CD4-positive, alpha-beta T cell treated with Interleukin-21 for 1 hour (primary cell): ENCODE measurements around the gene MAPK8IP2.
"Not testable (repeated sequence)": the region's sequence is repeated elsewhere in the genome, so short reads cannot be mapped to it uniquely, and the experiment has no call there.

ENCODE experiments used
- DNase-seq: peaks from one replicate; pipeline ENCODE4 v3.0.0-alpha.2; 2020

Gene MAPK8IP2

DNA sequence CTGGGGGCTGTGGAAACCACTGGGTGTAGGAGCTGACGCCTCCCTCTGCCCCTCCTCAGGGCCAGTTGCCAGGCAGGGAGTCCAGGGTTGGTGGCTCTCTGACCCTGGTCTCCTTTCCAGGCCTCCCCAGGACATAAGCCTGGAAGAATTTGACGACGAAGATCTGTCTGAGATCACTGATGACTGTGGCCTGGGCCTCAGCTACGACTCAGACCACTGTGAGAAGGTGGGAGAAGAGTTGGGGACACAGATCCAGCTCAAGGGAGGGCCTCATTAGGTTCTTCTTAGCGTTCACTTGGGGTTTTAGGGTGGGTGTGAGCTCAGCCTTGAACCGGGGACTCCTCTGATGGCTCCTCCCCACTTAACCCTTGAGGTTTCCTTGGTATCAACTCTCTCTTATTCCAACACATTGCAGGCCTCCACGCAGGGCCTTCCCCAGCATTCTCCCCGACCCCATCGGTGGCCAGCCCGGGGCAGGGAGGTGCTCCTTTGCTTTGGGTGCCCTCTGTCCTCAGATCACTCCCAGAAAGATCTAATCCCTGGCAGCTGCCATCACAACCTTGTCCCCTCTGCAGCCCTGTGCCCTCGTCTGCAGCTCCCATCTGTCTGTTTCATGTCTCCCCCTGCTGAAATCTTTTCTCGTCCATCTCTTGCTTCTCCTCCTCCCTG lies 1.2 kb downstream of the MAPK8IP2 start:
- no peak for DNase-seq

DNA sequence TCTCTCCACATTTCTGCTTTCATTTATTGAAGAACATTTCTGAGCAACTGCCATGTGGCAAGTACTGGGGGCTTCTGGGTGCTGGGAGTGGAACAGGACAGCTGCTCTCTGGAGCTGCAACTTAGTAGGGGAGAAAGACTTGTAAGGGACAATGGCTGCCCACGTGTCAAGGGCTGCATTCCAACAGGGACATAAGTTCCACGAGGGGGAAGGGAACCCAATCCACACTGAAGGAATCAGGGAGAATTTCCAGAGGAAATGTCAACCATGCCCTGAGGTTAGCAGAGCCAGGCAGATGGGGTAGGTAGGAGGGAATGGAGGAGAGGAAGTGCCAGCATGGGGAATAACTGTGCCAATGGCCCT lies 1.7 kb downstream of the MAPK8IP2 start:
- no peak for DNase-seq

DNA sequence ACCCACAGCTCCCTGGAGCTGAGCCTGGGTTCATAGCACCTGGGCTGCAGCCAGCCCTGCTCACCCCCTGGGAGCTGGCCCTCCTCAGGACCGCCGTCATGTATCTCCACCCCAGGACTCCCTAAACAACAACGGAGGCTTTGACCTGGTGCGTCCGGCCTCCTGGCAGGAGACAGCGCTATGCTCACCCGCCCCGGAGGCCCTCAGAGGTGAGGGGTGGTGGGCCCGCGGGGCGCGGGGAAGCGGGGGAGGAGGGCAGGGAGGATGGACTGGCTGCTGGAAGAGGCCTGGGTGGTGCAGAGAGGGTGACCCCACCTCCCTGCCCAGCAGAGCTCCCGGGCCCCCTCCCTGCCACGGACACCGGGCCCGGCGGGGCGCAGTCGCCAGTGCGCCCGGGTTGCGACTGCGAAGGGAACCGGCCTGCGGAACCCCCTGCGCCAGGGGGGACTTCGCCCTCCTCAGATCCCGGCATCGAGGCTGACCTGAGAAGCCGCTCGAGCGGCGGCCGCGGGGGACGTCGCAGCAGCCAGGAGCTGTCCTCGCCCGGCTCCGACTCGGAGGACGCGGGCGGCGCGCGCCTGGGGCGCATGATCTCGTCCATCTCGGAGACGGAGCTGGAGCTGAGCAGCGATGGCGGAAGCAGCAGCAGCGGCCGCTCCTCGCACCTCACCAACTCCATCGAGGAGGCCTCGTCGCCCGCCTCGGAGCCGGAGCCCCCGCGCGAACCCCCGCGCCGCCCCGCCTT lies 3.1 kb downstream of the MAPK8IP2 start:
- DNase-seq: no peak

DNA sequence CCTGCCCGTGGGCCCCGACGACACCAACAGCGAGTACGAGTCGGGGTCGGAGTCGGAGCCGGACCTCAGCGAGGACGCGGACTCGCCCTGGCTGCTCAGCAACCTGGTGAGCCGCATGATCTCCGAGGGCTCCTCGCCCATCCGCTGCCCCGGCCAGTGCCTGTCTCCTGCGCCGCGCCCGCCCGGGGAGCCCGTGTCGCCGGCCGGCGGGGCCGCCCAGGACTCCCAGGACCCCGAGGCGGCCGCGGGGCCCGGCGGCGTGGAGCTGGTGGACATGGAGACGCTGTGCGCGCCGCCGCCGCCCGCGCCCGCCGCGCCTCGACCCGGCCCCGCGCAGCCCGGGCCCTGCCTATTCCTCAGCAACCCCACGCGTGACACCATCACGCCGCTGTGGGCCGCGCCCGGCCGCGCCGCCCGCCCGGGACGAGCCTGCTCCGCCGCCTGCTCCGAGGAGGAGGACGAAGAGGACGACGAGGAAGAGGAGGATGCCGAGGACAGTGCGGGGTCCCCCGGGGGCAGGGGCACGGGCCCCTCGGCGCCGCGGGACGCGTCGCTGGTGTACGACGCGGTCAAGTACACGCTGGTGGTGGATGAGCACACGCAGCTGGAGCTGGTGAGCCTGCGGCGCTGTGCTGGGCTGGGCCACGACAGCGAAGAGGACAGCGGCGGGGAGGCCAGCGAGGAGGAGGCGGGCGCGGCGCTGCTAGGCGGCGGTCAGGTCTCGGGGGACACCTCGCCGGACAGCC lies 3.8 kb downstream of the MAPK8IP2 start:
- no peak for DNase-seq

DNA sequence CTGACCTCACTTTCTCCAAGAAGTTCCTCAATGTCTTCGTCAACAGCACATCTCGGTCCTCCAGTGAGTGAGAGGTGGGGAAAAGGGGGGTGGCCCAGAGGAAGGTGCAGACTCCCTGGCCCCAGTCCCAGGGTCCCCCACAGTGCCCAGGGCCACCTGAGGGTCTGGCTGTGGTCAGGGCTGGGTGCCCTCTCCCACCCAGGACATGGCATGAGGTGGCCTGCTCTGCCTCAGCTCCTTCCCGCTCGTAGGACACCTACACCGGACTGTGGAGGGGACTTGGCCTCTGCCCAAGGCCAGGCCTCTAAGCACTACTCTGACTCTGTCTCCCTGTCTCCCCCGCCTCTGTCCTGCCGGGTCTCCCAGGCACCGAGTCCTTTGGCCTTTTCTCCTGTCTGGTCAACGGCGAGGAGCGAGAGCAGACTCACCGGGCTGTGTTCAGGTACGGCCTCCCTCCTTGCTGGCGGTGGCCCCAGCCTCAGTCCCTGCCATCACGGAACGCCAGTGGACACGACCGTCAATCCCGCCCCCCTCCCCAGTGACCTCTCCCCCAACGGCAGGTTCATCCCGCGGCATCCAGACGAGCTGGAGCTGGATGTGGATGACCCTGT lies 4.5 kb downstream of the MAPK8IP2 start:
- DNase-seq: no peak

DNA sequence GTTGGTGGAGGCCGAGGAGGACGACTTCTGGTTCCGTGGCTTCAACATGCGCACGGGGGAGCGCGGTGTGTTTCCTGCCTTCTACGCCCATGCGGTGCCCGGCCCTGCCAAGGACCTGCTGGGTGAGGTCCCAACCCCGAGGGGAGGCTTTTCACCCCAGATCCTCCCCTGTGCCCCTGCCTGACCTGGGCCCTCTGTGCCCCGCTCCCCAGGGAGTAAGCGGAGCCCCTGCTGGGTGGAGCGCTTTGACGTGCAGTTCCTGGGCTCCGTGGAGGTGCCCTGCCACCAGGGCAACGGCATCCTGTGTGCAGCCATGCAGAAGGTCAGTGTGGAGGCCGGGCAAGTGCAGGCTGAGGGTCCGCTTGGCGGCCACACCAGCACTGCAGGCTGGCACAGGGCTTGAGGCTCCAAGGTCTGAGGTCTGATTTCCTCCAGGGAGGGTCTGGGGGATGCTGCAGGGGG lies 5.1 kb downstream of the MAPK8IP2 start:
- no peak for DNase-seq

DNA sequence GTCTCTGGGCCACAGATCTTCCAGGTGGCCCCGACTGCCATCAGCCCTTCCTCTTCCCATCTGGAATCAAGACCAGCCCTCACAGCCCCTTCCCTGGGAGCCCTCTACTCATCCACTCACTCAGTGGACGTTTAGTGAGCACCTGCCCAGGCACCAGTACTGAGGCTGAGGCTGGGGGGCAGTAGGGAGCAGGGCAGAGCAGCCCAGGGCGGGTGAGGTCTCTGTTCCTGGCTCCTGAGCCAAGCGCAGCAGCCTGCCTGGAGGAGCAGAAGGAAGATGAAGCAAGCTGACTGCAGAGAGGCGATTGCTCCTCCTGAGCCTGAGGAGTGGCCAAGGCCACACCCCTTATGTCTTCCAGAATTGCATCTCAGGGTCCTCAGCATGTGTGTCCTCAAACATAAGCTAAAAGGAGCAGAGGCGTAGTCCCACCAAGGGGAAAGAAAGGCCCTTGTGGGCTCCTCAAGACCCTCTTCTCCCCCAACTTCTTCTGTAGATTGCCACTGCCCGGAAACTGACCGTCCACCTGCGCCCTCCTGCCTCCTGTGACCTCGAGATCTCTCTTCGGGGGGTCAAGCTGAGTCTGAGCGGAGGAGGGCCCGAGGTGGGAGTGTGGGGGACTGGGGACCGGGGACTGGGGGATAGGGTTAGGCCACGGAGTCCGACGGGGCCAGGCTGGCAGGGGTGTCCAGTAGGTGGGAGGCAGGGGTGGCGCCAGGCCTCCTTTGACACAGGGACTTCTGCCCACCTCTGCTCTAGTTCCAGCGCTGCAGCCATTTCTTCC lies 5.8 kb downstream of the MAPK8IP2 start:
- no peak for DNase-seq

DNA sequence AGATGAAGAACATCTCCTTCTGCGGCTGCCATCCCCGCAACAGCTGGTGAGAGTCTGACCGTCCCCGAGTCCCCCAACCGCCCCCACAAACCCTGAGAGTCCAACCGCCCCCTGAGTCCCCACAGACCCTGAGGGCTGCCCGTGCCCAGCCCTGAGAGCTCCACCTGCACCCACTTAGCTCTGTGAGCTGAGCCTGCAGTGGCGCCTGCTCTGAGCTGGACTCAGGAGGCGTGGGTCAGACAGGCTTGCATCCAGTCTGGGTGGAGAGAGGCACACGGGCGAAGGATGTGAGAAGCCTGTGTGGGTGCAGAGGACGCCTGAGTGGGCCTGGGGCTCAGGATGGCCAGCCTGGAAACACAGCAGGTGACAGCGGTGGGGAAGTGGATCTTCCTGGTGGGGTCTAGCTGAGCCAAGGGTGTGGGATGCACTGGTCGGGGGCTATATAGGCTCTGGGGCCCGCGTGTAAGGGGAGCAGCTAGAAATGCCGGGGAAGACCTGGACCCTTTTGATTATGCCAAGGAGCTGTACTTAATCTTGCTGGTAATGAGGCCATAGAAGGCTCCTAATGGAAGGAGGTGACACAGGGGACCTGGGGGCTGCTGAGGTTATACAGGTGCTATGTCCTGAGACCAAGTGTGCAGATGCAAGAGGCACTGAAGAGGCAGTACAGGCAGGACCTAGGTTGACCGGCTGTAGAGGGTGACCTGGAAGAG lies 6.5 kb downstream of the MAPK8IP2 start:
- no peak for DNase-seq

DNA sequence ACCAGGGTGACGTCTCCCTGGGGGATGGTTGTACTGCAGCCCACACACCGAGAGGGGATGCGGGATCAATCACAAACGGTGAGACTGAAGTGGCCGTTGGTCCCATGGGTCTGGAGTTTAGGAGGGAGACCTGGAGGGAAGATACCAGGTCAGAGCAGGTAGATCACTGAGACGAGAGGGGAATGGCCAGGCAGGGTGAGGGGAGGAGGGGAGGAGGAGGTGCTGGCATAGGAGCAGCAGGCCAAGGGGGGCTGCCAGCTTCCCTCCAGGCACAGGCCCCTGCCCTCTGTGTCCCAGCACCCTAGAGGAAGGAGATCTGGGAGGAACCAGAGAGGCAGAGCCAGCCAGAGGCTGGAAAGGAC lies 7.0 kb downstream of the MAPK8IP2 start:
- DNase-seq: no peak

DNA sequence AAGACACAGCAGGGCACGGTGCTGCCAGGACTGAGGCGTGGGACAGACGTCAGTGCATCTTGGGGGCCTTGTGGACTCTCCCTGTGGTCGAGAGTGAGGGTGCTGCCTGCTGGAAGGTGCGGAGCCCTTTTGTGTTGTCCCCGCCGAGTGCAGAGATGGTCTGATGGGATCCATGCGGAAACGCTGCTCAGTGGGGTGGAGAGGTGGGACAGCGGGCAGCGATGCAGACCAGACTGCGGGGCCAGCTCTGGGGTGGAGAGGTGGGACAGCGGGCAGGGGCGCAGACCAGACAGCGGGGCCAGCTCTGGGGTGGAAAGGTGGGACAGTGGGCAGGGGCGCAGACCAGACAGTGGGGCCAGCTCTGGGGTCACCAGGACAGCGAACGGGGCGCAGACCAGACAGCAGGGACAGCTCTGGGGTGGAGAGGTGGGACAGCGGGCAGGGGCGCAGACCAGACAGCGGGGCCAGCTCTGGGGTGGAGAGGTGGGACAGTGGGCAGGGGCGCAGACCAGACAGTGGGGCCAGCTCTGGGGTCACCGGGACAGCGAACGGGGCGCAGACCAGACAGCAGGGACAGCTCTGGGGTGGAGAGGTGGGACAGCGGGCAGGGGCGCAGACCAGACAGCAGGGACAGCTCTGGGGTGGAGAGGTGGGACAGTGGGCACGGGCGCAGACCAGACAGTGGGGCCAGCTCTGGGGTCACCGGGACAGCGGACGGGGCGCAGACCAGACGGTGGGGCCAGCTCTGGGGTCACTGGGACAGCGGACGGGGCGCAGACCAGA lies 7.7 kb downstream of the MAPK8IP2 start:
- DNase-seq: not testable (repeated sequence)

DNA sequence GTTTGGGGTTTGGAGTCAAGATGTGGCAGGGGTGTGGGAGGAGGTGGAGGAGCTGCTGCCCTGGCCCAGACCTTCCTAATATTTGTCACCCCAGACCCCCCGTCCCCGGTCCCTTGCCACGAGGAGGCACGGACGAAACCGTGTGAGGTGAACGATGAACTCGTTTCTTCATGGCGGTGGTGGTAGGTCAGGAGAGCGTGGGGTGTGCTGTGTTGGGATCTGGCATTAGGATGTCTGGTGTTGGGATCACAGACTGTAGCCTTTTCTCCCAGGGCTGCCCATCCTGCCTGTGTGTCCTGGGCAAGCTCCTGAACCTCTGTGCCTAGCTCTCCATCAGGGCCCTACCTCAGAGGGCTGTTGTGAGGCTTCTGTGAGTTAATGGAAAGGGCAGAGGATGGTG lies 8.4 kb downstream of the MAPK8IP2 start:
- DNase-seq: no peak

DNA sequence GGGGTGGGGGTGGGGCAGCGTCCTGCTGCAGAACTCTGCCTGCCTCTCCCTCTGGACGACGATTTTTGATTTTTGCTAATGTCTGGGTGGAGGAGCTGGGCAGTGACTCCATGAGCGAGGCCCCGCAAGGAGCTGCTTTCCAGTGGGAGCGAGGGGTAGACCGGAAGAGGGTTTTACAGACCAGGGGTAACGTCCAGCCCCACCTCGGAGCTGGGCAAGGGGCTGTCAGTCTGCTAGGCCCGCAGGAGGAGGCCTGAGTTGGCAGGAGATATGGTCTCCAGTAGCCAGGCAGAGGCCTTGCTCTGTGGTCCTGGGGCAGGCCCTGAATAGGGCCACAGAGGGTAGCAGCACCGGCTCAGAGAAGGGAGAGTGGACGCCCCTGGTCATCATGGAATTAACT lies 9.0 kb downstream of the MAPK8IP2 start:
- DNase-seq: no peak

DNA sequence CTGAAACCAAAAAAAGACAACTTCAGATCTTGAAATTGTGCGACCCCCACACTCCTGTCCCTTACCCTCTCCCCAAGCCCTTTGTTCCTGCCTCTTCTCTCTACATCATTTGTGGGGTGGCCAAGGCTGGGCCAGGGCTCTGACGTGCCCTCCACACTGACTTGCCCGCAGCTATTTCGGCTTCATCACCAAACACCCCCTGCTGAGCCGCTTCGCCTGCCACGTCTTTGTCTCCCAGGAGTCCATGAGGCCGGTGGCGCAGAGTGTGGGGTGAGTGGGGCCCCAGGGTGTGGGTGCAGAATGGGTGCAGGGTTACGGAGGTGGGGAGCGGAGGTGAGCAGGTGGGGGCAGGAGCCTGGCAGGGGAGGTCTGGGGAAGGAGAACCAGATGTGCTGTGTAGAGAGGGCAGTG lies 9.5 kb downstream of the MAPK8IP2 start:
- DNase-seq: no peak

DNA sequence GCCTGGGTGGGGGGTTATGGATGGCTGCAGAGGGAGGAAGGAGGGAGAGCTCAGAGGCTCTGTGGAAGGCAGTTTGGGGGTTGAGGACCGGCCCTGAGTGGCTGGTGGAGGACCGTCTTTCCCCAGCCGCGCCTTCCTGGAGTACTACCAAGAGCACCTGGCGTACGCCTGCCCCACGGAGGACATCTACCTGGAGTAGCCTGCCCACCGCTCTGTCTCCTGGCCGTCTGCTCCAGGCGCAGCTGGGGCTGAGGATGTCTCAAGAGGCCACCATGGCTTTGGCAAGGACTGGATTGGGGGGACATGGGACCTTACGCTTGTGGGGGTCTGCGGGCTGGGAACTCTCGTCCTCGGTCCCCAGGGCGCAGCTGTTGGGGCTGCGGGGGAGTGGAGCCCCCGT lies 10.0 kb downstream of the MAPK8IP2 start:
- DNase-seq: no peak

DNA sequence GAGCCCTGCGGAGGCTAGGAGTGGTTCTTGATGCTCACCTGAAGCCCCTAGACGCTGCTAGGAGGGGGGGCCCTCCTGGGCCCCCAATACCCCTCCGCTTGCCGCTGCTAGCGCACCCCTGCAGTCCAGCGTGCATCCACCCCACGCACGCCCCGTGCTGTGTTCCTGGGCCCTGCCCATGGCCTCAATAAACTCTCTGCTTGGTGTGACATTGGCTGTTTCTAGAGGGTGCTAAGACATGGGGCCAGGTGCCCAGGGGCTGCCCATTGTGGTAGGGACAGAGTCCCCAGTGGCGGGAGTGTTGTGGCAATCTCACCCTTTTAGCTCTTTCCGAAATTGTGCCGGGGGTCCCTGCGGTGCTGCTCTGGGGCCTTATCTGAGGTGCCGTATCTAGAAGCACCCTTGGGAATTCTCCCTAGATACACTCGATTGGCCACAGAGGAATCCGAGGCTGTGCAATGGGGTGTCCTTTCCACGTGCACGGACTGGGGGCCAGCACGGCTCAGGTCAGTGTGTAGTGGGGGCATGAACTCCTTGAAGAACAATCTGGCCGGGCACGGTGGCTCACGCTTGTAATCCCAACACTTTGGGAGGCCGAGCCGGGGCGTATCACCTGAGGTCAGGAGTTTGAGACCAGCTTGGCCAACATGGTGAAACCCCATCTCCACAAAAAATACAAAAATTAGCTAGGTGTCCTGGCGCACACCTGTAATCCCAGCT lies 10.9 kb downstream of the MAPK8IP2 start:
- DNase-seq: no peak

DNA sequence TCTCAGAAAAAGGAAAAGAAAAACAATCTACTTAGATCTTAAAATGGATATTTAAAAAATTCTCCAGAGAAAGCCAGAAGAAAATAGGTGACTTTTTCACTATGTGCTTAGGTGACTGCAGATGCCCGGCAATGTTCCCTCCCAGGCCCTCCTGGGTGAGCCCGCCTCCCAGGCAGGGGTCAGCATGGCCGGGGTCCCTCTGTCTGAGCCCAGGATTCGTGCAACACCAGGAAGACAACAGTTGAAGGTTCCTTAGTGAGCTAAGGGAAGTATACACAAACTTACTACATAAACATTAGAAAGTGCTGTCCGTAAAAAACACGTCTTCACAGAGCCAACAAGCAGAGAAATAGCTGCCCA lies 11.6 kb downstream of the MAPK8IP2 start:
- DNase-seq: no peak

DNA sequence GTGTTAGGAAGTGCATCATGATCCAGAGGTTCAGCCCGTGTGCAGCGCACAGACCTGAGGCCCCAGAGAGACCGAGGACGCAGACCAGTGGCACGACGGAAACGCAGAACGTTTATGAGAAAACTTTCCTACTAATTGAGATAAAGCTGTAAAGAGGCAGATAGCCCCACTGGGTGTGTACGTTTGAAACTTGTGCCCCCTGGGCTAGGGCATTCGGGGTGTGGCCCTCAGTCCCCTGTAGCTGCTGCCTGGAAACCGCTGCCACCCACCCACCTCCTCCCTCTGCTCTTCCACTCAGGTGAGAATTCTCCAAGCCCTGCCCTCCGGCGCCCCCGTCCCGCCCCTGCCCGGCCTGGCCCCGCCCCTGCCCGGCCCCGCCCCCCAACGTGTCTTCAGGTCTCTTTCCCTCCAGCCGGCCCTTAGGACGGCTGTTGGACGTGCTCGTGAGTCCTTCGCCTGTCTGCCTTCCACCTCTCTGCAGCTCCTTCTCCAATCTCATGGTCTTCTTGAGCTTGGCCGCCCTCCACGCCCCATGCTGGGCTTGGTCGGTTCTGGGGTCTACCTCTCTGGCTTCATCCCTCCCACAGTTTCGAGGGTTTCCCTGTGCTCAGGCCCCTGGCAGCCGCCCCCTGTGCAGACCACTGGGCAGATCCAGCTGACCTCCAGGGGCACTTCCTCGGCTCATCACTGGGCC lies 12.1 kb downstream of the MAPK8IP2 start:
- DNase-seq: peak; percentile 13

DNA sequence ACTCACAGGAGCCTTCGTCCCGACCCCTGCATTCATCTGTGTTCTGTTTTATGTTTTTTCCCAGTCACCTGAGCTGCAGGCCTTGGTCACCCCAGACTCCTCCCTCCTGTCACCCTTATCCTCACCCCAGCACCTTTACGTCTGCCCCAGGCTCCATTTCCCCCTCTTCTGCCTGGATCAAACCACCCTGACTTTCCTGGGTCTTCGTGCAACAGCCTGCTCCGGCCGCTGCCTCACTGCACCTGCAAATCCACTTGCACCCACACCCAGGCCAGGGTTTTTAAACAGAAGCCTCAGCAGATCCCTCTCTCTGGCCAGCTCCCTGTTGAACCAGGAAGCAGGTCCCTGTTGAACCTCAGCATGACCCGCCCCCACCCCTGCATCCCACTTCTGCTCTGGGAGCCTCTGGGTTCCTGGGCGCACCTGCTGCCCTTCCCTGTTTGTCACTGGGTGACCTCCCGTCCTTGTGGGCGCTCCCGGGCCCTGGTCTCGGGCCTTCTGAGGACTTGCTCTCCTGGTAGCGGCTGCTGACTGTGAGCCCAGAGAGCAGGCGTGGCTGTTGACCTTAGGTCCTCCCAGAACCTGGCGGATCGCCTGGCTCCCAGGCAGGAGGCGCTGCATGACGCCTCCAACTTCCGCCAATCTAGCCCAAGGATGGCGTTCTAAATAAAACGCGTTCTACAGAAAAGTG lies 12.8 kb downstream of the MAPK8IP2 start:
- no peak for DNase-seq

DNA sequence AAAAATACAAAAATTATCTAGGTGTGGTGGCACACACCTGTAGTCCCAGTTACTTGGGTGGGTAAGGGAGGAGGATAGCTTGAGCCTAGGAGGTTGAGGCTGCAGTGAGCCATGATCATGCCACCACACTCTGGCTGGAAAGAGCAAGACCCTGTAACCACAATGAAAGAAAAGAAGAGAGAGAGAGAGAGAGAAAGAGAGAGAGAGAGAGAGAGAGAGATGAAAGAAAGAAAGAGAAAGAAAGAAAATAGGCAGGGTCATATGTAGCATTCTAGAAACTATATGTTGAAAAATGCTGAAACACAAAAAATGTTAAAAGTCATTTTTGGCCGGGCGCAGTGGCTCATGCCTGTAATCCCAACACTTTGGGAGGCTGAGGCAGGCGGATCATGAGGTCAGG lies 13.7 kb downstream of the MAPK8IP2 start:
- not testable (repeated sequence) for DNase-seq
